ENCODE results near the gene SEPTIN10. TPM values are rescaled to one million over a fixed set of nuclear protein-coding genes. Genes with fewer than 3 reads are reported as not detected.

SEPTIN10 gene
- total RNA-seq, 1 donor from 2014 or later: 76.7 TPM

GRCh38 chr2:109601783-109602182 is 12.0 kb downstream of the SEPTIN10 start:
- TF ChIP-seq CTCF (conservative IDR thresholded peaks at IDR 0.05): no peak
- H3K27ac Mint-ChIP-seq: peak overlapping the region; percentile 77
- no peaks in the 10 kb centered on the region for H3K9me3 Mint-ChIP-seq
- no peak for DNase-seq (ENCODE audit: extremely low spot score, unreplicated experiment)
- peak overlapping the region; percentile 28 for H3K4me3 Mint-ChIP-seq
- no peaks in the 10 kb centered on the region for H3K27me3 Mint-ChIP-seq
- H3K36me3 Mint-ChIP-seq: peaks cover 18% of the 10 kb centered on the region
- H3K4me1 Mint-ChIP-seq (ENCODE audit: unreplicated experiment): peaks cover 16% of the 10 kb centered on the region

GRCh38 chr2:109597283-109597682 is 16.5 kb downstream of the SEPTIN10 start:
- no peak for DNase-seq (ENCODE audit: extremely low spot score, unreplicated experiment)

GRCh38 chr2:109595644-109596043 is 18.1 kb downstream of the SEPTIN10 start:
- H3K9me3 Mint-ChIP-seq: no peaks in the 10 kb centered on the region
- no peaks in the 10 kb centered on the region for H3K27me3 Mint-ChIP-seq
- peaks cover 9% of the 10 kb centered on the region for H3K36me3 Mint-ChIP-seq
- no peak overlapping the region for H3K4me3 Mint-ChIP-seq
- no peak overlapping the region for H3K27ac Mint-ChIP-seq
- H3K4me1 Mint-ChIP-seq (ENCODE audit: unreplicated experiment): peaks cover 9% of the 10 kb centered on the region
- DNase-seq (ENCODE audit: extremely low spot score, unreplicated experiment): no peak
- TF ChIP-seq CTCF (conservative IDR thresholded peaks at IDR 0.05): no peak

More at GRCh38 chr2:109597283-109597682, 16.5 kb downstream of the SEPTIN10 start:
- H3K27me3 Mint-ChIP-seq: no peaks in the 10 kb centered on the region
- H3K27ac Mint-ChIP-seq: no peak overlapping the region
- peaks cover 10% of the 10 kb centered on the region for H3K36me3 Mint-ChIP-seq
- TF ChIP-seq CTCF (conservative IDR thresholded peaks at IDR 0.05): no peak
- H3K4me3 Mint-ChIP-seq: no peak overlapping the region
- H3K9me3 Mint-ChIP-seq: no peaks in the 10 kb centered on the region
- peaks cover 16% of the 10 kb centered on the region for H3K4me1 Mint-ChIP-seq (ENCODE audit: unreplicated experiment)

GRCh38 chr2:109594246-109594885 is 19.4 kb downstream of the SEPTIN10 start:
- Mint-ChIP-seq H3K4me1 (ENCODE audit: unreplicated experiment) (peaks cover 9% of the 10 kb centered on the region), H3K4me3 (no peak overlapping the region), H3K36me3 (peaks cover 9% of the 10 kb centered on the region), H3K27me3 (no peaks in the 10 kb centered on the region), H3K9me3 (no peaks in the 10 kb centered on the region), H3K27ac (no peak overlapping the region)
- DNase-seq (ENCODE audit: extremely low spot score, unreplicated experiment): no peak
- no peak for TF ChIP-seq CTCF (conservative IDR thresholded peaks at IDR 0.05)

- DNase-seq (ENCODE audit: extremely low spot score, unreplicated experiment): no peak
- no peak for TF ChIP-seq CTCF (conservative IDR thresholded peaks at IDR 0.05)
- peaks cover 9% of the 10 kb centered on the region for H3K4me1 Mint-ChIP-seq (ENCODE audit: unreplicated experiment)
- no peak overlapping the region for H3K4me3 Mint-ChIP-seq
- no peaks in the 10 kb centered on the region for H3K9me3 Mint-ChIP-seq
- H3K27ac Mint-ChIP-seq: no peak overlapping the region
- H3K36me3 Mint-ChIP-seq: peaks cover 12% of the 10 kb centered on the region
- no peaks in the 10 kb centered on the region for H3K27me3 Mint-ChIP-seq
Measured at GRCh38 chr2:109592905-109593304, 20.9 kb downstream of the SEPTIN10 start.

Data from type B pancreatic cell (in vitro differentiated cells).